DOHH2 (cell line): ENCODE measurements around the gene TCERG1L.

Source experiments
- H3F3A ChIP-seq: fragments of 200-600 bp; sonication (generic), shearing (Covaris generic); 2 replicates; pipeline ENCODE4 v1.6.0; 2016; ENCODE audit warnings: antibody characterized with exemption, mild to moderate bottlenecking; ENCODE audit not compliant: control insufficient read depth, insufficient read depth
- H3K27ac ChIP-seq: fragments of 200-600 bp; sonication (generic); 2 replicates; pipeline ENCODE4 v1.5.1; 2014; ENCODE audit warnings: low read depth, mild to moderate bottlenecking, low read length, moderate library complexity
- H3K27me3 ChIP-seq: fragments of 200-600 bp; sonication (generic); 2 replicates; pipeline ENCODE4 v1.6.1; 2014; ENCODE audit warnings: mild to moderate bottlenecking, low read length, mixed read lengths; ENCODE audit not compliant: control insufficient read depth
- H3K36me3 ChIP-seq: fragments of 200-600 bp; sonication (generic); 2 replicates; pipeline ENCODE4 v1.6.1; 2014; ENCODE audit warnings: mild to moderate bottlenecking, low read length, moderate library complexity, mixed read lengths; ENCODE audit not compliant: control insufficient read depth
- H3K4me1 ChIP-seq: fragments of 200-600 bp; sonication (generic); 2 replicates; pipeline ENCODE4 v1.6.1; 2014; ENCODE audit warnings: mild to moderate bottlenecking, low read length, mixed read lengths; ENCODE audit not compliant: control insufficient read depth
- H3K4me2 ChIP-seq: fragments of 200-600 bp; sonication (generic); 2 replicates; pipeline ENCODE4 v1.6.0; 2014; ENCODE audit warnings: mild to moderate bottlenecking, low read length, moderate library complexity
- H3K4me3 ChIP-seq: fragments of 200-600 bp; sonication (generic); 2 replicates; pipeline ENCODE4 v1.5.1; 2014; ENCODE audit warnings: mild to moderate bottlenecking, low read length, mixed read lengths
- H3K79me2 ChIP-seq: fragments of 200-600 bp; sonication (generic); 2 replicates; pipeline ENCODE4 v1.6.1; 2014; ENCODE audit warnings: mild to moderate bottlenecking, low read length, mixed read lengths; ENCODE audit not compliant: control insufficient read depth
- H3K9me2 ChIP-seq: fragments of 200-600 bp; sonication (generic); replicated peaks from 2 replicates; pipeline ENCODE4 v1.6.1; 2014; ENCODE audit warnings: mild to moderate bottlenecking, low read length, mixed read lengths; ENCODE audit not compliant: control insufficient read depth
- H3K9me3 ChIP-seq: fragments of 200-600 bp; sonication (generic); 2 replicates; pipeline ENCODE4 v1.6.1; 2014; ENCODE audit warnings: antibody characterized with exemption, low read length, mixed read lengths; ENCODE audit not compliant: control insufficient read depth, insufficient read depth
- H4K20me1 ChIP-seq: fragments of 200-600 bp; sonication (generic); 2 replicates; pipeline ENCODE4 v1.6.0; 2014; ENCODE audit warnings: low read depth, mild to moderate bottlenecking, antibody characterized with exemption, low read length, moderate library complexity; ENCODE audit not compliant: control insufficient read depth, insufficient read depth
- CTCF ChIP-seq: fragments of 200-600 bp; sonication (generic); IDR thresholded peaks from one replicate; pipeline ENCODE4 v1.5.1; 2014; ENCODE audit warnings: antibody characterized with exemption, mild to moderate bottlenecking, low read depth, low read length; ENCODE audit not compliant: poor library complexity, severe bottlenecking
- EZH2phosphoT487 ChIP-seq: fragments of 200-600 bp; sonication (generic); IDR thresholded peaks from 2 replicates; pipeline ENCODE4 v1.6.1; 2017; ENCODE audit warnings: borderline replicate concordance, mild to moderate bottlenecking, antibody characterized with exemption, low read length, moderate library complexity, mixed read lengths

Gene TCERG1L

GRCh38 chr10:131198843-131199242 is 112.7 kb downstream of the TCERG1L start:
- Histone ChIP-seq H3K4me2 (no peak overlapping the region), H4K20me1 (no peaks in the 10 kb centered on the region), H3F3A (no peaks in the 10 kb centered on the region), H3K4me3 (no peak overlapping the region), H3K4me1 (no peaks in the 10 kb centered on the region), H3K79me2 (no peaks in the 10 kb centered on the region), H3K36me3 (no peaks in the 10 kb centered on the region), H3K9me3 (no peaks in the 10 kb centered on the region), H3K27ac (no peak overlapping the region), H3K9me2 (no peaks in the 10 kb centered on the region), H3K27me3 (no peaks in the 10 kb centered on the region)
- no peak for TF ChIP-seq CTCF
- TF ChIP-seq EZH2phosphoT487, result no peak

DNA sequence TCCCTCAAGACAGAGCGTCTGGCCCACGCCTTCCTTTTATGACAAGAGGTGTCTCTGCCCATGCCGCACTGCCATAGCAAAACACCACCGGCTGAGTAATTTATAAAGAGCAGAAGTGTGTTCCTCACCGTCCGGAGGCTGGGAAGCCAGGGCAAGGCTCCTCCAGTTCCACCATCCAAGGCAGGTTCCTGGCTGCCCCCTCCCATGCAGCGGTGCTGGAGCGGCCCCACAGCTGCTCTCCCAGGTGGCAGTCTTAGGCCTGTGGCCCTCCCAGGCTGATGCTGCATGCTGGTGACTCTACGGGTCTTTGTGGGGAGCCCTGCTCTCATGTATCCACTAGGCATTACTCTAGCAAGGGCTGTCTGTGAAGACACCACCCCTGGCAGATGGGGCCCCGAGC is 113.1 kb downstream of the TCERG1L start:
- no peaks in the 10 kb centered on the region for H3K9me3 ChIP-seq
- H4K20me1 ChIP-seq, result no peaks in the 10 kb centered on the region
- no peaks in the 10 kb centered on the region for H3K36me3 ChIP-seq
- H3K9me2 ChIP-seq, result no peaks in the 10 kb centered on the region
- no peak overlapping the region for H3K4me3 ChIP-seq
- no peaks in the 10 kb centered on the region for H3K4me1 ChIP-seq
- no peak overlapping the region for H3K4me2 ChIP-seq
- H3K79me2 ChIP-seq, result no peaks in the 10 kb centered on the region
- no peak for TF ChIP-seq CTCF
- TF ChIP-seq EZH2phosphoT487, result no peak
- H3K27ac ChIP-seq, result no peak overlapping the region
- H3K27me3 ChIP-seq, result no peaks in the 10 kb centered on the region
- H3F3A ChIP-seq, result no peaks in the 10 kb centered on the region

GRCh38 chr10:131196176-131196885 is 115.2 kb downstream of the TCERG1L start:
- H3K4me1 ChIP-seq, result no peaks in the 10 kb centered on the region
- no peak overlapping the region for H3K4me3 ChIP-seq
- H3K9me3 ChIP-seq, result no peaks in the 10 kb centered on the region
- TF ChIP-seq CTCF (no peak), EZH2phosphoT487 (no peak)
- no peaks in the 10 kb centered on the region for H3K36me3 ChIP-seq
- H3K4me2 ChIP-seq, result no peak overlapping the region
- H3K79me2 ChIP-seq, result no peaks in the 10 kb centered on the region
- H3K9me2 ChIP-seq, result no peaks in the 10 kb centered on the region
- no peak overlapping the region for H3K27ac ChIP-seq
- H3K27me3 ChIP-seq, result no peaks in the 10 kb centered on the region
- no peaks in the 10 kb centered on the region for H3F3A ChIP-seq
- no peaks in the 10 kb centered on the region for H4K20me1 ChIP-seq
